Measurements from ENCODE around the gene NTRK3. TPM values are rescaled to one million over a fixed set of nuclear protein-coding genes. Genes with fewer than 3 reads are reported as not detected.

NTRK3 gene
- total and polyA plus RNA-seq, 2 of the 8 experiments (the other 6 are each of a cell fraction or from before 2014, with no cell fraction given): 4.5 to 6.8 TPM

- TF ChIP-seq NANOG (IDR thresholded peaks at IDR 0.05; ENCODE audit: insufficient read depth, low read depth, low read length, poor library complexity, severe bottlenecking): no peak
- no peak for TF ChIP-seq JUND (IDR thresholded peaks at IDR 0.05; ENCODE audit: low read length)
- no peak for TF ChIP-seq CBX8 (IDR thresholded peaks at IDR 0.05; ENCODE audit: borderline replicate concordance, low read depth, low read length)
- no peak for TF ChIP-seq POLR2A (IDR thresholded peaks at IDR 0.05; ENCODE audit: control extremely low read depth in 1 of 2, low read depth in 2 of 2, low read length in 2 of 2)
- no peak for TF ChIP-seq SAP30 (IDR thresholded peaks at IDR 0.05; ENCODE audit: insufficient read depth, insufficient replicate concordance, low read length)
- no peak for TF ChIP-seq SIX5 (IDR thresholded peaks at IDR 0.05; ENCODE audit: low read depth, low read length)
- TF ChIP-seq, protein P1, sequence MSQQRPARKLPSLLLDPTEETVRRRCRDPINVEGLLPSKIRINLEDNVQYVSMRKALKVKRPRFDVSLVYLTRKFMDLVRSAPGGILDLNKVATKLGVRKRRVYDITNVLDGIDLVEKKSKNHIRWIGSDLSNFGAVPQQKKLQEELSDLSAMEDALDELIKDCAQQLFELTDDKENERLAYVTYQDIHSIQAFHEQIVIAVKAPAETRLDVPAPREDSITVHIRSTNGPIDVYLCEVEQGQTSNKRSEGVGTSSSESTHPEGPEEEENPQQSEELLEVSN (IDR thresholded peaks at IDR 0.05): no peak
- no peak for TF ChIP-seq YY1 (IDR thresholded peaks at IDR 0.05; ENCODE audit: low read depth, low read length)
- TF ChIP-seq RAD21 (IDR thresholded peaks at IDR 0.05 in 1 of 2, conservative IDR thresholded peaks at IDR 0.05 in 1 of 2; ENCODE audit: low read depth in 2 of 2, low read length in 2 of 2): no peak
These were observed 34.7 kb downstream of the NTRK3 start (continued) for GRCh38 chr15:88221836-88222235.
